Colon (tissue), 2 donors: ENCODE results near the gene DOK6.

Source experiments
- FAIRE-seq: peaks from 2 replicates; lab custom pipeline; 2012; peaks lifted over from hg19 to GRCh38; lab: Jason Lieb, UNC
- donor health status: control.
- donor health status: control.

The DOK6 gene

GRCh38 chr18:69435000-69435399 is 34.3 kb downstream of the DOK6 start:
- FAIRE-seq, result no peak

- FAIRE-seq, result no peak
Measured at GRCh38 chr18:69444221-69444620, 43.5 kb downstream of the DOK6 start.

GRCh38 chr18:69447886-69448285 is 47.2 kb downstream of the DOK6 start:
- no peak for FAIRE-seq

GRCh38 chr18:69455125-69455524 is 54.4 kb downstream of the DOK6 start:
- no peak for FAIRE-seq

GRCh38 chr18:69469444-69469919 is 68.8 kb downstream of the DOK6 start:
- no peak for FAIRE-seq

- no peak for FAIRE-seq
Measured at GRCh38 chr18:69480460-69480859, 79.8 kb downstream of the DOK6 start.

- FAIRE-seq, result no peak
Measured at GRCh38 chr18:69483574-69483973, 82.9 kb downstream of the DOK6 start.

GRCh38 chr18:69484699-69485396 is 84.2 kb downstream of the DOK6 start:
- FAIRE-seq, result no peak

GRCh38 chr18:69487488-69488394 is 87.1 kb downstream of the DOK6 start:
- FAIRE-seq, result no peak

- no peak for FAIRE-seq
Measured at GRCh38 chr18:69490072-69490471, 89.4 kb downstream of the DOK6 start.

GRCh38 chr18:69490813-69491212 is 90.1 kb downstream of the DOK6 start:
- FAIRE-seq, result no peak

GRCh38 chr18:69491576-69491975 is 90.9 kb downstream of the DOK6 start:
- no peak for FAIRE-seq

GRCh38 chr18:69492861-69493260 is 92.2 kb downstream of the DOK6 start:
- FAIRE-seq, result no peak

GRCh38 chr18:69494841-69495240 is 94.2 kb downstream of the DOK6 start:
- FAIRE-seq, result no peak

- FAIRE-seq, result no peak
Measured at GRCh38 chr18:69495338-69495737, 94.7 kb downstream of the DOK6 start.

GRCh38 chr18:69495841-69496533 is 95.3 kb downstream of the DOK6 start:
- FAIRE-seq, result no peak

- FAIRE-seq, result no peak
Measured at GRCh38 chr18:69518989-69519388, 118.3 kb downstream of the DOK6 start.

GRCh38 chr18:69523582-69523981 is 122.9 kb downstream of the DOK6 start:
- FAIRE-seq, result no peak

- no peak for FAIRE-seq
Measured at GRCh38 chr18:69528435-69528834, 127.7 kb downstream of the DOK6 start.

- no peak for FAIRE-seq
Measured at GRCh38 chr18:69529151-69529550, 128.5 kb downstream of the DOK6 start.

GRCh38 chr18:69531973-69532372 is 131.3 kb downstream of the DOK6 start:
- no peak for FAIRE-seq

GRCh38 chr18:69537183-69537582 is 136.5 kb downstream of the DOK6 start:
- no peak for FAIRE-seq

- no peak for FAIRE-seq
Measured at GRCh38 chr18:69538849-69539248, 138.2 kb downstream of the DOK6 start.
